Tibial artery (tissue), 4 donors: ENCODE measurements around the gene TNS3.

Experiments used
- DNase-seq, 2 donors: peaks; one replicate each; pipeline ENCODE4 v3.0.0-alpha.2; 2019
- H3K27ac ChIP-seq, 2 donors: fragments of 200-600 bp; sonication (generic) in 1 of 2; 1 replicate in 1 of 2; 2 replicates in 1 of 2; pipeline ENCODE4 v1.5.1; 2018 to 2019; ENCODE audit warnings: mild to moderate bottlenecking in 1 of 2
- H3K27me3 ChIP-seq, 2 donors: fragments of 200-600 bp; sonication (generic) in 1 of 2; one replicate each; pipeline versions ENCODE4 v1.5.1 to v1.6.0; 2016 to 2019
- H3K36me3 ChIP-seq, 3 donors: fragments of 200-600 bp; sonication (generic) in 2 of 3; one replicate each; pipeline ENCODE4 v1.5.1; 2016 to 2019; ENCODE audit warnings: mild to moderate bottlenecking in 2 of 3
- H3K4me1 ChIP-seq, 4 donors: fragments of 200-600 bp; sonication (generic) in 2 of 4; 1 replicate in 3 of 4; 2 replicates in 1 of 4; pipeline ENCODE4 v1.5.1; 2016 to 2019
- H3K4me3 ChIP-seq, 2 donors: fragments of 200-600 bp; sonication (generic) in 1 of 2; 1 replicate in 1 of 2; 2 replicates in 1 of 2; pipeline ENCODE4 v1.5.1; 2018 to 2019; ENCODE audit warnings: mild to moderate bottlenecking in 2 of 2
- H3K9me3 ChIP-seq, 3 donors: fragments of 200-600 bp; sonication (generic) in 1 of 3; one replicate each; pipeline ENCODE4 v1.5.1; 2016 to 2019
- CTCF ChIP-seq, 2 experiments: fragments of 200-600 bp in 1 of 2; fragments of 450-650 bp in 1 of 2; IDR thresholded peaks; one replicate each; pipeline ENCODE4 v1.5.1; 2017 to 2019; ENCODE audit warnings: antibody characterized with exemption in 2 of 2, mild to moderate bottlenecking in 1 of 2, moderate library complexity in 1 of 2
- intact Hi-C: fragments of 100-400 bp; cut with DNase I; formaldehyde crosslinking; loops from one replicate; pipeline ENCODE4 v1.15.0; 2023; ENCODE audit warnings: low total_unique reads

The TNS3 gene

GRCh38 chr7:47500103-47500563 is 81.8 kb downstream of the TNS3 start:
- DNase-seq: no peak
- no peak for TF ChIP-seq CTCF (IDR thresholded peaks at IDR 0.05)
- Histone ChIP-seq H3K27me3 (no peaks in the 10 kb centered on the region), H3K36me3 (no peaks in the 10 kb centered on the region), H3K27ac (peak overlapping the region in 1 of 2 donors; percentile 38), H3K4me3 (no peak overlapping the region), H3K9me3 (no peaks in the 10 kb centered on the region), H3K4me1 (peaks cover 0 to 86% (median 35%) of the 10 kb centered on the region in 4 donors)
- intact Hi-C loops: no loop called here

- intact Hi-C loops: no loop called here
- TF ChIP-seq CTCF (IDR thresholded peaks at IDR 0.05): no peak
- Histone ChIP-seq H3K4me3 (no peak overlapping the region), H3K4me1 (peaks cover 0 to 85% (median 38%) of the 10 kb centered on the region in 4 donors), H3K36me3 (no peaks in the 10 kb centered on the region), H3K27ac (peak overlapping the region in 1 of 2 donors; percentile 28), H3K9me3 (no peaks in the 10 kb centered on the region), H3K27me3 (no peaks in the 10 kb centered on the region)
- no peak for DNase-seq
These were observed 83.5 kb downstream of the TNS3 start for GRCh38 chr7:47498229-47499056.

- no peak overlapping the region for H3K27ac ChIP-seq
- no peak overlapping the region for H3K4me3 ChIP-seq
- intact Hi-C loops: no loop called here
- H3K9me3 ChIP-seq: no peaks in the 10 kb centered on the region
- H3K4me1 ChIP-seq: peaks cover 0 to 76% (median 31%) of the 10 kb centered on the region in 4 donors
- H3K36me3 ChIP-seq: no peaks in the 10 kb centered on the region
- no peak for DNase-seq
- no peak for TF ChIP-seq CTCF (IDR thresholded peaks at IDR 0.05)
- H3K27me3 ChIP-seq: no peaks in the 10 kb centered on the region
These were observed 84.4 kb downstream of the TNS3 start for GRCh38 chr7:47497367-47498096.

- Histone ChIP-seq H3K27me3 (no peaks in the 10 kb centered on the region), H3K36me3 (no peaks in the 10 kb centered on the region), H3K27ac (no peak overlapping the region), H3K9me3 (no peaks in the 10 kb centered on the region), H3K4me1 (peaks cover 0 to 67% (median 23%) of the 10 kb centered on the region in 4 donors), H3K4me3 (no peak overlapping the region)
- DNase-seq: no peak
- intact Hi-C loops: no loop called here
- TF ChIP-seq CTCF (IDR thresholded peaks at IDR 0.05): no peak
These were observed 85.2 kb downstream of the TNS3 start for GRCh38 chr7:47496666-47497065.

GRCh38 chr7:47496056-47496665 is 85.8 kb downstream of the TNS3 start:
- no peaks in the 10 kb centered on the region for H3K9me3 ChIP-seq
- intact Hi-C loops: no loop called here
- H3K27me3 ChIP-seq: no peaks in the 10 kb centered on the region
- H3K36me3 ChIP-seq: no peaks in the 10 kb centered on the region
- H3K27ac ChIP-seq: no peak overlapping the region
- TF ChIP-seq CTCF (IDR thresholded peaks at IDR 0.05): no peak
- H3K4me3 ChIP-seq: no peak overlapping the region
- H3K4me1 ChIP-seq: peaks cover 0 to 62% (median 18%) of the 10 kb centered on the region in 4 donors
- DNase-seq: no peak
